HEK293 (cell line): ENCODE data around the gene ANKEF1.

ENCODE experiments used
- CTCF ChIA-PET: fragments of 350-600 bp; formaldehyde crosslinking; extraction: SDS; loops from one replicate; lab custom pipeline; 2021; ENCODE audit warnings: antibody characterized with exemption; lab: Yijun Ruan, JAX
- POLR2A ChIA-PET: fragments of 300-600 bp; formaldehyde crosslinking; extraction: SDS; loops from one replicate; lab custom pipeline; 2020; ENCODE audit warnings: antibody characterized with exemption, inconsistent platforms; lab: Yijun Ruan, JAX
- H3K27ac ChIP-seq: fragments of 200-500 bp; sonication (Bioruptor generic); 2 replicates; pipeline ENCODE4 v1.5.1; 2014; ENCODE audit warnings: low read depth, low read length, control low read depth, inconsistent platforms; ENCODE audit errors: extremely low read depth
- H3K36me3 ChIP-seq, 2 experiments: fragments of 200-500 bp in 1 of 2; sonication (Bioruptor generic) in 1 of 2; 1 replicate in 1 of 2; 2 replicates in 1 of 2; pipeline ENCODE4 v1.5.1; 2014 to 2017; ENCODE audit warnings: inconsistent platforms in 2 of 2, low read length in 2 of 2; ENCODE audit not compliant: control insufficient read depth in 2 of 2, insufficient read depth in 1 of 2
- H3K4me1 ChIP-seq: fragments of 200-500 bp; sonication (Bioruptor generic); 2 replicates; pipeline ENCODE4 v1.5.1; 2014; ENCODE audit warnings: mild to moderate bottlenecking, low read length, inconsistent platforms; ENCODE audit not compliant: control insufficient read depth, insufficient read depth
- H3K4me3 ChIP-seq: 2 replicates; pipeline ENCODE4 v1.5.1; 2011; ENCODE audit warnings: low read depth, mild to moderate bottlenecking, control low read depth, low read length, moderate library complexity
- H3K9me3 ChIP-seq: fragments of 200-500 bp; sonication (Bioruptor generic); 2 replicates; pipeline ENCODE4 v1.5.1; 2014; ENCODE audit warnings: low read depth, low read length, inconsistent platforms; ENCODE audit not compliant: control insufficient read depth, insufficient read depth
- EGR2 ChIP-seq: fragments of 450-650 bp; formaldehyde crosslinking; IDR thresholded peaks from 2 replicates; pipeline ENCODE4 v1.5.1; 2016; ENCODE audit warnings: low read depth, missing biosample characterization, missing genetic modification characterization
- GLIS2 ChIP-seq: fragments of 450-650 bp; formaldehyde crosslinking; IDR thresholded peaks from 2 replicates; pipeline ENCODE4 v1.5.1; 2016; ENCODE audit warnings: missing biosample characterization, missing genetic modification characterization
- OSR2 ChIP-seq: fragments of 450-650 bp; formaldehyde crosslinking; IDR thresholded peaks from 2 replicates; pipeline ENCODE4 v1.5.1; 2016; ENCODE audit warnings: missing biosample characterization, missing genetic modification characterization
- TRIM28 ChIP-seq: IDR thresholded peaks from 2 replicates; pipeline ENCODE4 v1.6.1; 2011; ENCODE audit warnings: low read length, control low read depth, borderline replicate concordance
- ZFHX2 ChIP-seq: fragments of 450-650 bp; formaldehyde crosslinking; conservative IDR thresholded peaks from 2 replicates; pipeline ENCODE4 v1.5.1; 2016; ENCODE audit warnings: missing biosample characterization, missing genetic modification characterization
- ZIC2 ChIP-seq: fragments of 450-650 bp; formaldehyde crosslinking; IDR thresholded peaks from 2 replicates; pipeline ENCODE4 v1.5.1; 2016; ENCODE audit warnings: missing biosample characterization, missing genetic modification characterization
- ZNF121 ChIP-seq: fragments of 450-650 bp; formaldehyde crosslinking; IDR thresholded peaks from 2 replicates; pipeline ENCODE4 v1.5.1; 2016; ENCODE audit warnings: missing biosample characterization, missing genetic modification characterization
- ZNF157 ChIP-seq: fragments of 450-650 bp; formaldehyde crosslinking; IDR thresholded peaks from 2 replicates; pipeline ENCODE4 v1.5.1; 2016; ENCODE audit warnings: missing biosample characterization, missing genetic modification characterization
- ZNF169 ChIP-seq: fragments of 450-650 bp; formaldehyde crosslinking; IDR thresholded peaks from 2 replicates; pipeline ENCODE4 v1.5.1; 2016; ENCODE audit warnings: missing biosample characterization, missing genetic modification characterization
- ZNF214 ChIP-seq: fragments of 450-650 bp; formaldehyde crosslinking; IDR thresholded peaks from 2 replicates; pipeline ENCODE4 v1.5.1; 2017; ENCODE audit warnings: missing biosample characterization, mild to moderate bottlenecking, missing genetic modification characterization, borderline replicate concordance
- ZNF223 ChIP-seq: fragments of 450-650 bp; formaldehyde crosslinking; IDR thresholded peaks from 2 replicates; pipeline ENCODE4 v1.5.1; 2016; ENCODE audit warnings: missing biosample characterization, missing genetic modification characterization
- ZNF239 ChIP-seq: fragments of 450-650 bp; formaldehyde crosslinking; IDR thresholded peaks from 2 replicates; pipeline ENCODE4 v1.5.1; 2016; ENCODE audit warnings: missing biosample characterization, missing genetic modification characterization
- ZNF324 ChIP-seq: fragments of 450-650 bp; formaldehyde crosslinking; IDR thresholded peaks from 2 replicates; pipeline ENCODE4 v1.5.1; 2016; ENCODE audit warnings: missing biosample characterization, missing genetic modification characterization
- ZNF341 ChIP-seq: fragments of 450-650 bp; formaldehyde crosslinking; IDR thresholded peaks from 2 replicates; pipeline ENCODE4; 2016; ENCODE audit warnings: low read depth, missing biosample characterization, missing genetic modification characterization
- ZNF521 ChIP-seq: fragments of 450-650 bp; formaldehyde crosslinking; IDR thresholded peaks from 2 replicates; pipeline ENCODE4 v1.5.1; 2017; ENCODE audit warnings: missing biosample characterization, mild to moderate bottlenecking, missing genetic modification characterization
- ZNF600 ChIP-seq: fragments of 450-650 bp; formaldehyde crosslinking; IDR thresholded peaks from 2 replicates; pipeline ENCODE4 v1.5.1; 2016; ENCODE audit warnings: missing biosample characterization, missing genetic modification characterization
- ZNF624 ChIP-seq: fragments of 450-650 bp; formaldehyde crosslinking; IDR thresholded peaks from 2 replicates; pipeline ENCODE4 v1.5.1; 2017; ENCODE audit warnings: missing biosample characterization, missing genetic modification characterization
- ZNF792 ChIP-seq: fragments of 450-650 bp; formaldehyde crosslinking; IDR thresholded peaks from 2 replicates; pipeline ENCODE4 v1.5.1; 2016; ENCODE audit warnings: missing biosample characterization, missing genetic modification characterization
- ZNF830 ChIP-seq: fragments of 450-650 bp; IDR thresholded peaks from 2 replicates; pipeline ENCODE4 v1.5.0; 2018; ENCODE audit warnings: missing biosample characterization, missing genetic modification characterization, low read depth, mild to moderate bottlenecking, moderate library complexity
- TF ChIP-seq, protein P1 (sequence below): fragments of 450-650 bp; formaldehyde crosslinking; IDR thresholded peaks from 2 replicates; pipeline ENCODE4 v1.5.1; 2016; ENCODE audit warnings: missing biosample characterization, missing genetic modification characterization
- TF ChIP-seq, protein P2 (sequence below): fragments of 450-650 bp; formaldehyde crosslinking; IDR thresholded peaks from 2 replicates; pipeline ENCODE4 v1.5.1; 2016; ENCODE audit warnings: missing biosample characterization, missing genetic modification characterization
- TF ChIP-seq, protein P3 (sequence below): fragments of 450-650 bp; formaldehyde crosslinking; IDR thresholded peaks from 2 replicates; pipeline ENCODE4 v1.5.1; 2016; ENCODE audit warnings: missing biosample characterization, missing genetic modification characterization, low read depth
- TF ChIP-seq, protein P4 (sequence below): fragments of 450-650 bp; formaldehyde crosslinking; conservative IDR thresholded peaks from 2 replicates; pipeline ENCODE4 v1.5.1; 2016; ENCODE audit warnings: low read depth, missing biosample characterization, missing genetic modification characterization

Gene ANKEF1

DNA sequence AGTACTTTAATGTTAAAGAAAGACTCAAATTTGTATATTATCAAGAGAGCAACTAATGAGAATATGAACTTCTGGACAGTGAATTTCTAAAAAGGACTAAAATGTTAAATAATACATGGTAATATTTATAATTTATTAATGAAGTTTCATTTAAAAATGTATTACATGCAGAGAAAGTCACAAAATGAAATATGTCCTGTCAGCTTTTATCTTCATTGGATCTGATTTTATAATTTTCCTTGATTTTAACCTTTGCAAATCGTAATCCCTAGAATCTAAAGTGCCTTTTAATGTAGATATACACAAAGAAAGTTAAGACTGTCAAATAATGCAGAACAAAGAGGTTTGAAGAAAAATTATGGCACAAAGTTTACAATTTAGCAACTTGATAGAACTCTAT is 16.4 kb downstream of the ANKEF1 start (continued):
- no peak for TF ChIP-seq ZIC2 (tag by site-specific recombination)

DNA sequence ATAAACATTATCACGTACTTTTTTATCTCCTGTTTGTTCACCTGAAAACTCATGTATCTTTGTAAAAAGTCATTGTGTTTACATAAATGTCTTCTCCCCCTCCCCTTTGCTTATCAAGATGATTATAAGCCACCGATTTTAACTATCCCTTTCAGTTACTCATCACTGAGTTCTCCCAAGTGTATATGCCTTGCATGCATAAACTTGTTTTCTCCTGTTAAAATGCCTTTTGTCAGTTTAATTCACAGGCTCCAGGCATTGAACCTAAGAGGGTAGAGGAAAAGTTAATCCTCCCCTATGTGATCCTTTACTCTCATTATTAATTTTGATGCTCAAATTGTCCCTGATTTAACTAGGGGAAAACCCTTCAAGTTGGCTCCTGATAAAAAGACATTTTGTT is 24.2 kb downstream of the ANKEF1 start:
- Histone ChIP-seq H3K4me1 (0 out of 2 replicates have a peak, but pooled peaks cover 3% of the 10 kb centered on the region), H3K27ac (no peak overlapping the region), H3K4me3 (no peak overlapping the region)
- TF ChIP-seq ZNF830 (tag by site-specific recombination) (no peak), ZNF157 (tag by site-specific recombination) (no peak), ZNF521 (tag by site-specific recombination) (no peak), GLIS2 (no peak)
- TF ChIP-seq, protein P1, sequence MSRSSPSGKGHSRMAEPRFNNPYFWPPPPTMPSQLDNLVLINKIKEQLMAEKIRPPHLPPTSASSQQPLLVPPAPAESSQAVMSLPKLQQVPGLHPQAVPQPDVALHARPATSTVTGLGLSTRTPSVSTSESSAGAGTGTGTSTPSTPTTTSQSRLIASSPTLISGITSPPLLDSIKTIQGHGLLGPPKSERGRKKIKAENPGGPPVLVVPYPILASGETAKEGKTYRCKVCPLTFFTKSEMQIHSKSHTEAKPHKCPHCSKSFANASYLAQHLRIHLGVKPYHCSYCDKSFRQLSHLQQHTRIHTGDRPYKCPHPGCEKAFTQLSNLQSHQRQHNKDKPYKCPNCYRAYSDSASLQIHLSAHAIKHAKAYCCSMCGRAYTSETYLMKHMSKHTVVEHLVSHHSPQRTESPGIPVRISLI (tag by site-specific recombination): no peak
- TF ChIP-seq, all 188 proteins: peak for 0
- Histone ChIP-seq H3K36me3 (peaks cover 0 to 27% of the 10 kb centered on the region in 2 experiments; a peak in 1 of 3 replicates), H3K9me3 (no peaks in the 10 kb centered on the region)
- POLR2A ChIA-PET: no interaction called here
- CTCF ChIA-PET: interaction anchor here (1.6 kb wide), 1 partner anchor 18 kb away, joined by 3 read pairs; no protein-coding TSS in a partner anchor

DNA sequence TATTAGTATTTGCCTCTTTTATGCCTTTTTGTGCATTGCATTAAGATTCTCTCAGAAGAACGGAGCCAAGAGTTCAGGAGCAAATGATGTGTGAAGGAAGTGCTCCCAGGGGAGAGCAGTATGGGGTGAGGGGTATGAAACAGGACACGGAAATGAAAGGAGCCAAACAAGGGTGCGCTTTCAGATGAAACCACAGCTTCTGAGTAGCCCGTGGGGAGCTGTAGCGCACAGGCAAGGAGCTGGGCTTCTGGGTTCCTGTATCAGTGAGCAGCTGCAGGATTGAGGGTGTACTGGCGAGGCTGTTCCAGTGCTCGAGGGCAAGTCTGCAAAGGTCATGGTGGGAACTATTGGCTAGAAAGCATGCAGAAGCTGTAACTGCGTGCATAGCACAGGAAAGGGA is 25.4 kb downstream of the ANKEF1 start:
- Histone ChIP-seq H3K4me3 (no peak overlapping the region), H3K4me1 (0 out of 2 replicates have a peak, but pooled peaks cover 3% of the 10 kb centered on the region), H3K27ac (no peak overlapping the region), H3K9me3 (no peaks in the 10 kb centered on the region), H3K36me3 (peaks cover 0 to 18% of the 10 kb centered on the region in 2 experiments; a peak in 1 of 3 replicates)
- ChIA-PET POLR2A (no interaction called here), CTCF (interaction anchor here (0.9 to 1.6 kb wide), 2 partner anchors 17 to 30 kb away, joined by 3 read pairs; no protein-coding TSS in a partner anchor)
- TF ChIP-seq, protein P2, sequence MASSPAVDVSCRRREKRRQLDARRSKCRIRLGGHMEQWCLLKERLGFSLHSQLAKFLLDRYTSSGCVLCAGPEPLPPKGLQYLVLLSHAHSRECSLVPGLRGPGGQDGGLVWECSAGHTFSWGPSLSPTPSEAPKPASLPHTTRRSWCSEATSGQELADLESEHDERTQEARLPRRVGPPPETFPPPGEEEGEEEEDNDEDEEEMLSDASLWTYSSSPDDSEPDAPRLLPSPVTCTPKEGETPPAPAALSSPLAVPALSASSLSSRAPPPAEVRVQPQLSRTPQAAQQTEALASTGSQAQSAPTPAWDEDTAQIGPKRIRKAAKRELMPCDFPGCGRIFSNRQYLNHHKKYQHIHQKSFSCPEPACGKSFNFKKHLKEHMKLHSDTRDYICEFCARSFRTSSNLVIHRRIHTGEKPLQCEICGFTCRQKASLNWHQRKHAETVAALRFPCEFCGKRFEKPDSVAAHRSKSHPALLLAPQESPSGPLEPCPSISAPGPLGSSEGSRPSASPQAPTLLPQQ: no peak
- TF ChIP-seq OSR2 (tag by site-specific recombination) (peak; percentile 67), ZNF341 (peak; percentile 35), ZIC2 (tag by site-specific recombination) (no peak), ZNF624 (tag by site-specific recombination) (no peak), ZNF223 (tag by site-specific recombination) (no peak), TRIM28 (0 out of 2 replicates have a peak, but pooled peaks have one; percentile 59)

DNA sequence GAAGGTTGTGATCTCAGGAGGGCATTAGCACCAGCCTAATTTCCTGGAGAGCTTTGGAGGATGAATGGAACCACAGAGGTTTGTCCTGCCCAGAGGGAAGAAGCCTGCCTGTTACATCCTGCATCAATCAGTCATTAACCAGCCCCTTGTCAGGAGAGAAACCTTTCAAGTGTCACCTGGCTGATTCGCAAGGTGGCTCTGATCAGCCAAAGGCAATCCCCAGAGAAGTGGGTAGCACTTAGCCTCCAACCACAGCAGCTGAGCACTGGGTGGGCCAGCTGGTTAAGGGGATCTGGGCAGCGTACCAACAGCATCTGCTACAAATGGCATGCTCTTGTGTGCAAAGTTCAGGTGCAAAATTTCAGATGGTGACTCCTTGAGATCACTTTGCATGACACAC is 26.9 kb downstream of the ANKEF1 start:
- ChIA-PET POLR2A (no interaction called here), CTCF (no interaction called here)
- Histone ChIP-seq H3K36me3 (peaks cover 0 to 12% of the 10 kb centered on the region in 2 experiments; a peak in 1 of 3 replicates), H3K4me3 (no peak overlapping the region), H3K9me3 (no peaks in the 10 kb centered on the region), H3K27ac (no peak overlapping the region), H3K4me1 (0 out of 2 replicates have a peak, but pooled peaks cover 3% of the 10 kb centered on the region)
- no peak for TF ChIP-seq EGR2 (tag by site-specific recombination)
- TF ChIP-seq ZNF214 (tag by site-specific recombination): no peak
- no peak for TF ChIP-seq ZNF169 (tag by site-specific recombination)
- no peak for TF ChIP-seq ZNF600 (tag by site-specific recombination)
- no peak for TF ChIP-seq ZNF121
- TF ChIP-seq ZNF239 (tag by site-specific recombination): no peak
- TF ChIP-seq, protein P3, sequence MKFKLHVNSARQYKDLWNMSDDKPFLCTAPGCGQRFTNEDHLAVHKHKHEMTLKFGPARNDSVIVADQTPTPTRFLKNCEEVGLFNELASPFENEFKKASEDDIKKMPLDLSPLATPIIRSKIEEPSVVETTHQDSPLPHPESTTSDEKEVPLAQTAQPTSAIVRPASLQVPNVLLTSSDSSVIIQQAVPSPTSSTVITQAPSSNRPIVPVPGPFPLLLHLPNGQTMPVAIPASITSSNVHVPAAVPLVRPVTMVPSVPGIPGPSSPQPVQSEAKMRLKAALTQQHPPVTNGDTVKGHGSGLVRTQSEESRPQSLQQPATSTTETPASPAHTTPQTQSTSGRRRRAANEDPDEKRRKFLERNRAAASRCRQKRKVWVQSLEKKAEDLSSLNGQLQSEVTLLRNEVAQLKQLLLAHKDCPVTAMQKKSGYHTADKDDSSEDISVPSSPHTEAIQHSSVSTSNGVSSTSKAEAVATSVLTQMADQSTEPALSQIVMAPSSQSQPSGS (tag by site-specific recombination): no peak
- TF ChIP-seq ZNF792 (tag by site-specific recombination): no peak
- TF ChIP-seq ZFHX2 (tag by site-specific recombination): no peak
- no peak for TF ChIP-seq ZNF324
- TF ChIP-seq, protein P4, sequence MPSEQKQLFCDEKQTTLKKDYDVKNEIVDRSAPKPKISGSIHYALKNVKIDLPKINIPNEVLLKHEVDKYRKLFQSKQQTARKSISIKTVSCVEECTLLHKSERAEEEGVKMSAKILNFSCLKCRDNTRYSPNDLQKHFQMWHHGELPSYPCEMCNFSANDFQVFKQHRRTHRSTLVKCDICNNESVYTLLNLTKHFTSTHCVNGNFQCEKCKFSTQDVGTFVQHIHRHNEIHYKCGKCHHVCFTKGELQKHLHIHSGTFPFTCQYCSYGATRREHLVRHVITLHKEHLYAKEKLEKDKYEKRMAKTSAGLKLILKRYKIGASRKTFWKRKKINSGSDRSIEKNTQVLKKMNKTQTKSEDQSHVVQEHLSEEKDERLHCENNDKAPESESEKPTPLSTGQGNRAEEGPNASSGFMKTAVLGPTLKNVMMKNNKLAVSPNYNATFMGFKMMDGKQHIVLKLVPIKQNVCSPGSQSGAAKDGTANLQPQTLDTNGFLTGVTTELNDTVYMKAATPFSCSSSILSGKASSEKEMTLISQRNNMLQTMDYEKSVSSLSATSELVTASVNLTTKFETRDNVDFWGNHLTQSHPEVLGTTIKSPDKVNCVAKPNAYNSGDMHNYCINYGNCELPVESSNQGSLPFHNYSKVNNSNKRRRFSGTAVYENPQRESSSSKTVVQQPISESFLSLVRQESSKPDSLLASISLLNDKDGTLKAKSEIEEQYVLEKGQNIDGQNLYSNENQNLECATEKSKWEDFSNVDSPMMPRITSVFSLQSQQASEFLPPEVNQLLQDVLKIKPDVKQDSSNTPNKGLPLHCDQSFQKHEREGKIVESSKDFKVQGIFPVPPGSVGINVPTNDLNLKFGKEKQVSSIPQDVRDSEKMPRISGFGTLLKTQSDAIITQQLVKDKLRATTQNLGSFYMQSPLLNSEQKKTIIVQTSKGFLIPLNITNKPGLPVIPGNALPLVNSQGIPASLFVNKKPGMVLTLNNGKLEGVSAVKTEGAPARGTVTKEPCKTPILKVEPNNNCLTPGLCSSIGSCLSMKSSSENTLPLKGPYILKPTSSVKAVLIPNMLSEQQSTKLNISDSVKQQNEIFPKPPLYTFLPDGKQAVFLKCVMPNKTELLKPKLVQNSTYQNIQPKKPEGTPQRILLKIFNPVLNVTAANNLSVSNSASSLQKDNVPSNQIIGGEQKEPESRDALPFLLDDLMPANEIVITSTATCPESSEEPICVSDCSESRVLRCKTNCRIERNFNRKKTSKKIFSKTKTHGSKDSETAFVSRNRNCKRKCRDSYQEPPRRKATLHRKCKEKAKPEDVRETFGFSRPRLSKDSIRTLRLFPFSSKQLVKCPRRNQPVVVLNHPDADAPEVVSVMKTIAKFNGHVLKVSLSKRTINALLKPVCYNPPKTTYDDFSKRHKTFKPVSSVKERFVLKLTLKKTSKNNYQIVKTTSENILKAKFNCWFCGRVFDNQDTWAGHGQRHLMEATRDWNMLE (tag by site-specific recombination): no peak
